Neural cell (in vitro differentiated cells): ENCODE data around the gene CTDSP2. TPM values are rescaled to one million over a fixed set of nuclear protein-coding genes. Genes with fewer than 3 reads are reported as not detected.

Experiments used
- H2AFZ ChIP-seq: fragments of 200-600, 300-800 bp; sonication (generic), shearing (Covaris generic); 2 replicates; pipeline ENCODE4 v1.6.0; 2014; ENCODE audit warnings: low read depth, mild to moderate bottlenecking, antibody characterized with exemption, low read length, moderate library complexity
- H3F3A ChIP-seq: fragments of 200-600 bp; shearing (Covaris generic); 2 replicates; pipeline ENCODE4 v1.6.1; 2016; ENCODE audit warnings: mild to moderate bottlenecking, moderate library complexity, mixed read lengths, antibody characterized with exemption, low read length; ENCODE audit not compliant: insufficient read depth, poor library complexity, severe bottlenecking
- H3K27ac ChIP-seq: fragments of 200-600, 300-800 bp; sonication (generic), shearing (Covaris generic); 2 replicates; pipeline ENCODE4 v1.5.1; 2014; ENCODE audit warnings: mild to moderate bottlenecking, low read length, moderate library complexity
- H3K27me3 ChIP-seq: fragments of 300-800, 200-600 bp; sonication (generic), shearing (Covaris generic); 2 replicates; pipeline ENCODE4 v1.6.0; 2014; ENCODE audit warnings: mild to moderate bottlenecking, low read depth, low read length, moderate library complexity; ENCODE audit not compliant: insufficient read depth
- H3K36me3 ChIP-seq: fragments of 300-800, 200-600 bp; sonication (generic), shearing (Covaris generic); 2 replicates; pipeline ENCODE4 v1.5.1; 2014; ENCODE audit warnings: mild to moderate bottlenecking, antibody characterized with exemption, low read length, moderate library complexity; ENCODE audit not compliant: insufficient read depth
- H3K4me2 ChIP-seq: fragments of 300-800, 200-600 bp; sonication (generic), shearing (Covaris generic); 2 replicates; pipeline ENCODE4 v1.6.0; 2014; ENCODE audit warnings: mild to moderate bottlenecking, low read length
- H3K4me3 ChIP-seq: fragments of 300-800, 200-600 bp; sonication (generic), shearing (Covaris generic); 2 replicates; pipeline ENCODE4 v1.5.1; 2014; ENCODE audit warnings: mild to moderate bottlenecking, low read length, moderate library complexity
- H3K79me2 ChIP-seq: fragments of 200-600 bp; shearing (Covaris generic); replicated peaks from 2 replicates; pipeline ENCODE4 v1.6.0; 2014; ENCODE audit warnings: mild to moderate bottlenecking, low read length, moderate library complexity; ENCODE audit not compliant: insufficient read depth
- H3K9ac ChIP-seq: fragments of 300-800, 200-600 bp; sonication (generic), shearing (Covaris generic); 2 replicates; pipeline ENCODE4 v1.6.1; 2016; ENCODE audit warnings: mild to moderate bottlenecking, low read length, mixed read lengths
- H3K9me2 ChIP-seq: fragments of 200-600 bp; shearing (Covaris generic); 2 replicates; pipeline ENCODE4 v1.6.1; 2016; ENCODE audit warnings: mild to moderate bottlenecking, low read length, mixed read lengths; ENCODE audit not compliant: insufficient read depth
- H3K9me3 ChIP-seq: fragments of 200-600, 300-800 bp; sonication (generic), shearing (Covaris generic); 2 replicates; pipeline ENCODE4 v1.6.1; 2016; ENCODE audit warnings: mild to moderate bottlenecking, mixed run types, low read length, moderate library complexity, mixed read lengths
- H4K20me1 ChIP-seq: fragments of 200-600 bp; shearing (Covaris generic); 2 replicates; pipeline ENCODE4 v1.6.1; 2016; ENCODE audit warnings: mild to moderate bottlenecking, mixed run types; ENCODE audit not compliant: insufficient read depth
- EP300 ChIP-seq: fragments of 450-650 bp; conservative IDR thresholded peaks from 2 replicates; pipeline ENCODE4 v1.6.1; 2014; ENCODE audit warnings: antibody characterized with exemption, mild to moderate bottlenecking, moderate library complexity; ENCODE audit not compliant: poor library complexity, severe bottlenecking
- EZH2 ChIP-seq: fragments of 200-600, 300-800 bp; shearing (Covaris generic), sonication (generic); IDR thresholded peaks from 2 replicates; pipeline ENCODE4 v1.6.1; 2014; ENCODE audit warnings: antibody characterized with exemption, low read length, borderline replicate concordance, mild to moderate bottlenecking; ENCODE audit not compliant: insufficient read depth, poor library complexity, severe bottlenecking
- MXI1 ChIP-seq: fragments of 450-650 bp; conservative IDR thresholded peaks from 2 replicates; pipeline ENCODE4 v1.6.1; 2014; ENCODE audit warnings: antibody characterized with exemption, mild to moderate bottlenecking; ENCODE audit not compliant: poor library complexity, severe bottlenecking
- POLR2AphosphoS5 ChIP-seq: IDR thresholded peaks from 2 replicates; pipeline ENCODE4 v1.6.1; 2012
- RAD21 ChIP-seq: fragments of 450-650 bp; conservative IDR thresholded peaks from 2 replicates; pipeline ENCODE4 v1.6.1; 2014; ENCODE audit warnings: antibody characterized with exemption, mild to moderate bottlenecking, moderate library complexity
- SMC3 ChIP-seq: fragments of 450-650 bp; conservative IDR thresholded peaks from 2 replicates; pipeline ENCODE4 v1.6.1; 2014; ENCODE audit warnings: antibody characterized with exemption, mild to moderate bottlenecking, moderate library complexity; ENCODE audit not compliant: poor library complexity
- TAF1 ChIP-seq: IDR thresholded peaks from 2 replicates; pipeline ENCODE4 v1.6.1; 2012; ENCODE audit warnings: low read depth
- polyA plus RNA-seq: library from polyadenylated mRNA; depleted of rRNA; stranded (reverse); fragments of >200 nt; gene quantifications from 2 replicates; pipeline ENCODE4 v1.2.3, GENCODE V29; 2014
- TF ChIP-seq, protein P1 (sequence below): fragments of 450-650 bp; IDR thresholded peaks from 2 replicates; pipeline ENCODE4 v1.5.1; 2014; ENCODE audit warnings: antibody characterized with exemption, mild to moderate bottlenecking, moderate library complexity; ENCODE audit not compliant: poor library complexity, severe bottlenecking
- TF ChIP-seq, protein P2 (sequence below): IDR thresholded peaks from 2 replicates; pipeline ENCODE4 v1.6.1; 2012; ENCODE audit warnings: borderline replicate concordance

The CTDSP2 gene
- polyA plus RNA-seq, 1 donor from 2014 or later = 23.6 TPM

DNA sequence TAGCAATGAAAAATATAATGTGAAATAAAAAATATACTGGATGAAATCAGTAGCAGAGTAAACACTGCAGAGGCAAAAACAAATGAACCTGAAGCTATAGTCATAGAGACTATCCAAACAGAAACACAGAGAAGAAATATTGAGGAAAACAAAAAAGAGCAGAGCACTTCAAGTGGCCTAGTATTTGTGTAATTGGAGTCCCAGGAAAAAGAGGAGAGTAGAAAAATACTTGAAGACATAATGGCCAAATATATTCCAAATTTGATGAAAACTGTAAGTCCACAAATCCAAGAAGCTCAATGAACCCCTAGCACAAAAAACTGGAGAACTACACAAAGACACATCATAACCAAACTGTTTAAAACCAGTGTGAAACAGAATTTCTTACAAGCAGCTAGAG lies 37.2 kb upstream of the CTDSP2 start:
- no peaks in the 10 kb centered on the region for H3K9me2 ChIP-seq
- H3K27me3 ChIP-seq = no peaks in the 10 kb centered on the region
- H3K27ac ChIP-seq = no peak overlapping the region
- no peaks in the 10 kb centered on the region for H4K20me1 ChIP-seq
- no peaks in the 10 kb centered on the region for H3F3A ChIP-seq
- TF ChIP-seq, protein P1, sequence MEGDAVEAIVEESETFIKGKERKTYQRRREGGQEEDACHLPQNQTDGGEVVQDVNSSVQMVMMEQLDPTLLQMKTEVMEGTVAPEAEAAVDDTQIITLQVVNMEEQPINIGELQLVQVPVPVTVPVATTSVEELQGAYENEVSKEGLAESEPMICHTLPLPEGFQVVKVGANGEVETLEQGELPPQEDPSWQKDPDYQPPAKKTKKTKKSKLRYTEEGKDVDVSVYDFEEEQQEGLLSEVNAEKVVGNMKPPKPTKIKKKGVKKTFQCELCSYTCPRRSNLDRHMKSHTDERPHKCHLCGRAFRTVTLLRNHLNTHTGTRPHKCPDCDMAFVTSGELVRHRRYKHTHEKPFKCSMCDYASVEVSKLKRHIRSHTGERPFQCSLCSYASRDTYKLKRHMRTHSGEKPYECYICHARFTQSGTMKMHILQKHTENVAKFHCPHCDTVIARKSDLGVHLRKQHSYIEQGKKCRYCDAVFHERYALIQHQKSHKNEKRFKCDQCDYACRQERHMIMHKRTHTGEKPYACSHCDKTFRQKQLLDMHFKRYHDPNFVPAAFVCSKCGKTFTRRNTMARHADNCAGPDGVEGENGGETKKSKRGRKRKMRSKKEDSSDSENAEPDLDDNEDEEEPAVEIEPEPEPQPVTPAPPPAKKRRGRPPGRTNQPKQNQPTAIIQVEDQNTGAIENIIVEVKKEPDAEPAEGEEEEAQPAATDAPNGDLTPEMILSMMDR = no peak
- TF ChIP-seq RAD21 (no peak), SMC3 (no peak), POLR2AphosphoS5 (no peak), EP300 (no peak), MXI1 (no peak), TAF1 (no peak), EZH2 (no peak)
- TF ChIP-seq, protein P2, sequence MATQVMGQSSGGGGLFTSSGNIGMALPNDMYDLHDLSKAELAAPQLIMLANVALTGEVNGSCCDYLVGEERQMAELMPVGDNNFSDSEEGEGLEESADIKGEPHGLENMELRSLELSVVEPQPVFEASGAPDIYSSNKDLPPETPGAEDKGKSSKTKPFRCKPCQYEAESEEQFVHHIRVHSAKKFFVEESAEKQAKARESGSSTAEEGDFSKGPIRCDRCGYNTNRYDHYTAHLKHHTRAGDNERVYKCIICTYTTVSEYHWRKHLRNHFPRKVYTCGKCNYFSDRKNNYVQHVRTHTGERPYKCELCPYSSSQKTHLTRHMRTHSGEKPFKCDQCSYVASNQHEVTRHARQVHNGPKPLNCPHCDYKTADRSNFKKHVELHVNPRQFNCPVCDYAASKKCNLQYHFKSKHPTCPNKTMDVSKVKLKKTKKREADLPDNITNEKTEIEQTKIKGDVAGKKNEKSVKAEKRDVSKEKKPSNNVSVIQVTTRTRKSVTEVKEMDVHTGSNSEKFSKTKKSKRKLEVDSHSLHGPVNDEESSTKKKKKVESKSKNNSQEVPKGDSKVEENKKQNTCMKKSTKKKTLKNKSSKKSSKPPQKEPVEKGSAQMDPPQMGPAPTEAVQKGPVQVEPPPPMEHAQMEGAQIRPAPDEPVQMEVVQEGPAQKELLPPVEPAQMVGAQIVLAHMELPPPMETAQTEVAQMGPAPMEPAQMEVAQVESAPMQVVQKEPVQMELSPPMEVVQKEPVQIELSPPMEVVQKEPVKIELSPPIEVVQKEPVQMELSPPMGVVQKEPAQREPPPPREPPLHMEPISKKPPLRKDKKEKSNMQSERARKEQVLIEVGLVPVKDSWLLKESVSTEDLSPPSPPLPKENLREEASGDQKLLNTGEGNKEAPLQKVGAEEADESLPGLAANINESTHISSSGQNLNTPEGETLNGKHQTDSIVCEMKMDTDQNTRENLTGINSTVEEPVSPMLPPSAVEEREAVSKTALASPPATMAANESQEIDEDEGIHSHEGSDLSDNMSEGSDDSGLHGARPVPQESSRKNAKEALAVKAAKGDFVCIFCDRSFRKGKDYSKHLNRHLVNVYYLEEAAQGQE = no peak
- H3K4me2 ChIP-seq = no peak overlapping the region
- H3K9me3 ChIP-seq = no peaks in the 10 kb centered on the region
- H2AFZ ChIP-seq = no peak overlapping the region
- no peaks in the 10 kb centered on the region for H3K79me2 ChIP-seq
- H3K4me3 ChIP-seq = no peak overlapping the region
- H3K9ac ChIP-seq = no peak overlapping the region
- no peaks in the 10 kb centered on the region for H3K36me3 ChIP-seq

DNA sequence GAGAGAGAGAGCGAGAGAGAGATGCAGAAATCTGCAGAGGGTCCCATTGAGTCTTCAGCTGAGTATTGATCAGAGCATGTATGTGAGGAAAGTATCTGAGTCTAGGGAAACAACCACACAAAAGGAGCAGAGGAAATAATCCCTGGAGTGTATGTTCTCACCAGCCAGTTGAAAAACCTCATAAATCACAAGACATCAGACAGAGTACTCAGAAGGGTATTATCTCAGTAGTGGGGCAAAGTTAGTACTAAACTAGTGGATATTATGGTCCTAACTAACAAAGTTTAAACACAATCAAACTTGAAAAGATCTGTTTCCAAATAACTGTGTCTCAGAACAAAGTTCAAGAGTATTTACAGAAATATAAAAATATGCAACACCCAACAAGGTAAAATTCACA lies 36.5 kb upstream of the CTDSP2 start:
- Histone ChIP-seq H3K36me3 (no peaks in the 10 kb centered on the region), H3K79me2 (no peaks in the 10 kb centered on the region), H3K9me2 (no peaks in the 10 kb centered on the region), H3K4me3 (no peak overlapping the region), H3K4me2 (no peak overlapping the region), H3K27ac (no peak overlapping the region), H2AFZ (no peak overlapping the region), H3K9me3 (no peaks in the 10 kb centered on the region), H4K20me1 (no peaks in the 10 kb centered on the region), H3K27me3 (no peaks in the 10 kb centered on the region), H3K9ac (no peak overlapping the region), H3F3A (no peaks in the 10 kb centered on the region)
- no peak for TF ChIP-seq POLR2AphosphoS5

DNA sequence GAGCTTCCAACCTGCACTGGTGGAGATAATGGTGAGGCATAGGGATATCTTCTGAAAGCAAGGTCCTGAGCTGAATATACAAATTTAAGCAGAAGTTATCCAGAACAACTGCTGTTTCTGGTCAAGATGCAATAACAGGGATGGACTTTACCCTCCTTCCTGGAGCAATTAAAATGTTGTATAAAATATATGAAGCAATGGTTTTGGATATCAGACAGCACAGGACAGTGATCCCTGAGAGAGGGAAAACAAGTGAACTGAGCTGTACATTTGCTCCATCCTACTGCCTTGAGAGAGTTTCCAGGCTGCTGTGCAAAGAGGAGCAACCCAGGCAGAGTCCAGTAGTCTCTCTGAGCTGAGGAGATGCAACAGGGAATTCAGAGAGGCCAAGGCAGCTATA lies 36.0 kb upstream of the CTDSP2 start:
- no peak overlapping the region for H3K9ac ChIP-seq
- no peaks in the 10 kb centered on the region for H3K9me3 ChIP-seq
- no peak overlapping the region for H3K4me2 ChIP-seq
- H3K27ac ChIP-seq = no peak overlapping the region
- no peaks in the 10 kb centered on the region for H4K20me1 ChIP-seq
- no peaks in the 10 kb centered on the region for H3K27me3 ChIP-seq
- no peaks in the 10 kb centered on the region for H3K9me2 ChIP-seq
- H3K79me2 ChIP-seq = no peaks in the 10 kb centered on the region
- no peak overlapping the region for H3K4me3 ChIP-seq
- H3F3A ChIP-seq = no peaks in the 10 kb centered on the region
- H2AFZ ChIP-seq = no peak overlapping the region
- no peaks in the 10 kb centered on the region for H3K36me3 ChIP-seq
- no peak for TF ChIP-seq SMC3
- no peak for TF ChIP-seq EZH2
- TF ChIP-seq POLR2AphosphoS5 = no peak
- TF ChIP-seq, protein P1 = no peak
- TF ChIP-seq, protein P2 = no peak
- no peak for TF ChIP-seq MXI1
- no peak for TF ChIP-seq RAD21
- no peak for TF ChIP-seq TAF1
- TF ChIP-seq EP300 = no peak
